Gastrocnemius medialis (tissue), 4 donors: ENCODE results near the gene UNC5A.

Source experiments
- POLR2A ChIP-seq, 2 donors: fragments of 450-650 bp; IDR thresholded peaks; one replicate each; pipeline ENCODE4 v1.6.1; 2017; ENCODE audit warnings: antibody characterized with exemption in 2 of 2, mild to moderate bottlenecking in 2 of 2, moderate library complexity in 2 of 2
- TF ChIP-seq, protein P1 (sequence below), 5 experiments: fragments of 450-650 bp in 3 of 5; fragments of 200-600 bp in 2 of 5; sonication (generic) in 2 of 5; IDR thresholded peaks in 4 of 5; conservative IDR thresholded peaks in 1 of 5; 1 replicate in 4 of 5; 2 replicates in 1 of 5; pipeline ENCODE4 v1.5.1; 2016 to 2019; ENCODE audit warnings: antibody characterized with exemption in 5 of 5, mild to moderate bottlenecking in 3 of 5, moderate library complexity in 3 of 5

DNA sequence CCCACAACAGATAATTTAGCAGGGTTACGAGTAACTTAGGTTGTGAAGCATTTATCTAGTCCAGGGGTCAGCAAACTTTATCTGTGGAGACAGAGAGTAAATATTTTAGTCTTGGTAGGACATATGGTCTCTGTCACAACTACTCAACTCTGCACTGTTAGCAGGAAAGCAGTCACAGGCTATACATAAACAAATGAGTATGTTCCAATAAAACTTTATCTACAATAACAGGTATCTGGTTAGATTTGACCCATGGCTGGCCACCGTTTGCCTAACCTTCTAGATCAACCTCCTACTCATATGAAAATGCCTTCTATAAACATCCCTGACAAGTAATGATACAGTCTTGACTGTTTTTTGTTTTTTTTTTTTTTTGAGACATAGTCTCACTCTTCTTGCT is 101.8 kb downstream of the UNC5A start:
- TF ChIP-seq, protein P1, sequence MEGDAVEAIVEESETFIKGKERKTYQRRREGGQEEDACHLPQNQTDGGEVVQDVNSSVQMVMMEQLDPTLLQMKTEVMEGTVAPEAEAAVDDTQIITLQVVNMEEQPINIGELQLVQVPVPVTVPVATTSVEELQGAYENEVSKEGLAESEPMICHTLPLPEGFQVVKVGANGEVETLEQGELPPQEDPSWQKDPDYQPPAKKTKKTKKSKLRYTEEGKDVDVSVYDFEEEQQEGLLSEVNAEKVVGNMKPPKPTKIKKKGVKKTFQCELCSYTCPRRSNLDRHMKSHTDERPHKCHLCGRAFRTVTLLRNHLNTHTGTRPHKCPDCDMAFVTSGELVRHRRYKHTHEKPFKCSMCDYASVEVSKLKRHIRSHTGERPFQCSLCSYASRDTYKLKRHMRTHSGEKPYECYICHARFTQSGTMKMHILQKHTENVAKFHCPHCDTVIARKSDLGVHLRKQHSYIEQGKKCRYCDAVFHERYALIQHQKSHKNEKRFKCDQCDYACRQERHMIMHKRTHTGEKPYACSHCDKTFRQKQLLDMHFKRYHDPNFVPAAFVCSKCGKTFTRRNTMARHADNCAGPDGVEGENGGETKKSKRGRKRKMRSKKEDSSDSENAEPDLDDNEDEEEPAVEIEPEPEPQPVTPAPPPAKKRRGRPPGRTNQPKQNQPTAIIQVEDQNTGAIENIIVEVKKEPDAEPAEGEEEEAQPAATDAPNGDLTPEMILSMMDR (IDR thresholded peaks at IDR 0.05 in 4 of 5, conservative IDR thresholded peaks at IDR 0.05 in 1 of 5), result no peak
- TF ChIP-seq POLR2A (IDR thresholded peaks at IDR 0.05), result no peak
